Measurements from ENCODE around the gene KIF19. TPM values are rescaled to one million over a fixed set of nuclear protein-coding genes. Genes with fewer than 3 reads are reported as not detected.

The KIF19 gene
- total and polyA plus RNA-seq, 10 of the 15 experiments (the other 5 are each of a cell fraction or from before 2014, with no cell fraction given) = 0.06 to 0.07 TPM; not detected in 8

DNA sequence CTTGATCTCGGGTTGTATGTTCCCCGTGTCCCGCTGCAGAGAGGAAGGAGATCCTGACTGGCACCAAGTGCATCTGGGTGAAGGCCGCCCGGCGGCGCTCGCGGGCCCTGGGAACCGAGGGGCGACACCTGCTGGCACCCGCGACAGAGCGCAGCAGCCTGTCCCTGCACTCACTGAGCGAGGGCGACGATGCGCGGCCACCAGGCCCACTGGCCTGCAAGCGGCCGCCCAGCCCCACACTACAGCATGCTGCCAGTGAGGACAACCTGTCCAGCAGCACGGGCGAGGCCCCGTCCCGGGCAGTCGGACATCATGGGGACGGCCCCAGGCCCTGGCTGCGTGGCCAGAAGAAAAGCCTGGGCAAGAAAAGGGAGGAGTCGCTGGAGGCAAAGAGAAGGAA is 28.1 kb downstream of the KIF19 start (continued):
- TF ChIP-seq, protein P1, sequence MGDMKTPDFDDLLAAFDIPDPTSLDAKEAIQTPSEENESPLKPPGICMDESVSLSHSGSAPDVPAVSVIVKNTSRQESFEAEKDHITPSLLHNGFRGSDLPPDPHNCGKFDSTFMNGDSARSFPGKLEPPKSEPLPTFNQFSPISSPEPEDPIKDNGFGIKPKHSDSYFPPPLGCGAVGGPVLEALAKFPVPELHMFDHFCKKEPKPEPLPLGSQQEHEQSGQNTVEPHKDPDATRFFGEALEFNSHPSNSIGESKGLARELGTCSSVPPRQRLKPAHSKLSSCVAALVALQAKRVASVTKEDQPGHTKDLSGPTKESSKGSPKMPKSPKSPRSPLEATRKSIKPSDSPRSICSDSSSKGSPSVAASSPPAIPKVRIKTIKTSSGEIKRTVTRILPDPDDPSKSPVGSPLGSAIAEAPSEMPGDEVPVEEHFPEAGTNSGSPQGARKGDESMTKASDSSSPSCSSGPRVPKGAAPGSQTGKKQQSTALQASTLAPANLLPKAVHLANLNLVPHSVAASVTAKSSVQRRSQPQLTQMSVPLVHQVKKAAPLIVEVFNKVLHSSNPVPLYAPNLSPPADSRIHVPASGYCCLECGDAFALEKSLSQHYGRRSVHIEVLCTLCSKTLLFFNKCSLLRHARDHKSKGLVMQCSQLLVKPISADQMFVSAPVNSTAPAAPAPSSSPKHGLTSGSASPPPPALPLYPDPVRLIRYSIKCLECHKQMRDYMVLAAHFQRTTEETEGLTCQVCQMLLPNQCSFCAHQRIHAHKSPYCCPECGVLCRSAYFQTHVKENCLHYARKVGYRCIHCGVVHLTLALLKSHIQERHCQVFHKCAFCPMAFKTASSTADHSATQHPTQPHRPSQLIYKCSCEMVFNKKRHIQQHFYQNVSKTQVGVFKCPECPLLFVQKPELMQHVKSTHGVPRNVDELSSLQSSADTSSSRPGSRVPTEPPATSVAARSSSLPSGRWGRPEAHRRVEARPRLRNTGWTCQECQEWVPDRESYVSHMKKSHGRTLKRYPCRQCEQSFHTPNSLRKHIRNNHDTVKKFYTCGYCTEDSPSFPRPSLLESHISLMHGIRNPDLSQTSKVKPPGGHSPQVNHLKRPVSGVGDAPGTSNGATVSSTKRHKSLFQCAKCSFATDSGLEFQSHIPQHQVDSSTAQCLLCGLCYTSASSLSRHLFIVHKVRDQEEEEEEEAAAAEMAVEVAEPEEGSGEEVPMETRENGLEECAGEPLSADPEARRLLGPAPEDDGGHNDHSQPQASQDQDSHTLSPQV (IDR thresholded peaks at IDR 0.05) = peak; percentile 78; the same call in 1 of the 2 replicates
- no peak for TF ChIP-seq CREM (IDR thresholded peaks at IDR 0.05; ENCODE audit: low read depth)
- no peak for TF ChIP-seq SIX5 (IDR thresholded peaks at IDR 0.05; ENCODE audit: low read depth, low read length, severe bottlenecking)
- TF ChIP-seq RB1 (IDR thresholded peaks at IDR 0.05; ENCODE audit: borderline replicate concordance) = no peak
- no peak for TF ChIP-seq SRF (IDR thresholded peaks at IDR 0.05; ENCODE audit: low read depth in 2 of 2, low read length in 2 of 2)
- no peak for TF ChIP-seq NFIC (IDR thresholded peaks at IDR 0.05; ENCODE audit: low read depth, low read length)
- no peak for TF ChIP-seq MYB (IDR thresholded peaks at IDR 0.05; ENCODE audit: borderline replicate concordance, low read depth, low read length)
- TF ChIP-seq, protein P2, sequence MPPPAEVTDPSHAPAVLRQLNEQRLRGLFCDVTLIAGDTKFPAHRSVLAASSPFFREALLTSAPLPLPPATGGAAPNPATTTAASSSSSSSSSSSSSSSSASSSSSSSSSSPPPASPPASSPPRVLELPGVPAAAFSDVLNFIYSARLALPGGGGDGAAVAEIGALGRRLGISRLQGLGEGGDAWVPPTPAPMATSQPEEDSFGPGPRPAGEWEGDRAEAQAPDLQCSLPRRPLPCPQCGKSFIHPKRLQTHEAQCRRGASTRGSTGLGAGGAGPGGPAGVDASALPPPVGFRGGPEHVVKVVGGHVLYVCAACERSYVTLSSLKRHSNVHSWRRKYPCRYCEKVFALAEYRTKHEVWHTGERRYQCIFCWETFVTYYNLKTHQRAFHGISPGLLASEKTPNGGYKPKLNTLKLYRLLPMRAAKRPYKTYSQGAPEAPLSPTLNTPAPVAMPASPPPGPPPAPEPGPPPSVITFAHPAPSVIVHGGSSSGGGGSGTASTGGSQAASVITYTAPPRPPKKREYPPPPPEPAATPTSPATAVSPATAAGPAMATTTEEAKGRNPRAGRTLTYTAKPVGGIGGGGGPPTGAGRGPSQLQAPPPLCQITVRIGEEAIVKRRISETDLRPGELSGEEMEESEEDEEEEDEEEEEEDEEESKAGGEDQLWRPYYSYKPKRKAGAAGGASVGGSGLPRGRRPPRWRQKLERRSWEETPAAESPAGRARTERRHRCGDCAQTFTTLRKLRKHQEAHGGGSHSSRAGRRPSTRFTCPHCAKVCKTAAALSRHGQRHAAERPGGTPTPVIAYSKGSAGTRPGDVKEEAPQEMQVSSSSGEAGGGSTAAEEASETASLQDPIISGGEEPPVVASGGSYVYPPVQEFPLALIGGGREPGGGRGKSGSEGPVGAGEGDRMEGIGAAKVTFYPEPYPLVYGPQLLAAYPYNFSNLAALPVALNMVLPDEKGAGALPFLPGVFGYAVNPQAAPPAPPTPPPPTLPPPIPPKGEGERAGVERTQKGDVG (CRISPR knock-in tag; IDR thresholded peaks at IDR 0.05) = no peak
- TF ChIP-seq CHD2 (IDR thresholded peaks at IDR 0.05; ENCODE audit: borderline replicate concordance, low read depth, low read length) = no peak
- TF ChIP-seq, protein P3, sequence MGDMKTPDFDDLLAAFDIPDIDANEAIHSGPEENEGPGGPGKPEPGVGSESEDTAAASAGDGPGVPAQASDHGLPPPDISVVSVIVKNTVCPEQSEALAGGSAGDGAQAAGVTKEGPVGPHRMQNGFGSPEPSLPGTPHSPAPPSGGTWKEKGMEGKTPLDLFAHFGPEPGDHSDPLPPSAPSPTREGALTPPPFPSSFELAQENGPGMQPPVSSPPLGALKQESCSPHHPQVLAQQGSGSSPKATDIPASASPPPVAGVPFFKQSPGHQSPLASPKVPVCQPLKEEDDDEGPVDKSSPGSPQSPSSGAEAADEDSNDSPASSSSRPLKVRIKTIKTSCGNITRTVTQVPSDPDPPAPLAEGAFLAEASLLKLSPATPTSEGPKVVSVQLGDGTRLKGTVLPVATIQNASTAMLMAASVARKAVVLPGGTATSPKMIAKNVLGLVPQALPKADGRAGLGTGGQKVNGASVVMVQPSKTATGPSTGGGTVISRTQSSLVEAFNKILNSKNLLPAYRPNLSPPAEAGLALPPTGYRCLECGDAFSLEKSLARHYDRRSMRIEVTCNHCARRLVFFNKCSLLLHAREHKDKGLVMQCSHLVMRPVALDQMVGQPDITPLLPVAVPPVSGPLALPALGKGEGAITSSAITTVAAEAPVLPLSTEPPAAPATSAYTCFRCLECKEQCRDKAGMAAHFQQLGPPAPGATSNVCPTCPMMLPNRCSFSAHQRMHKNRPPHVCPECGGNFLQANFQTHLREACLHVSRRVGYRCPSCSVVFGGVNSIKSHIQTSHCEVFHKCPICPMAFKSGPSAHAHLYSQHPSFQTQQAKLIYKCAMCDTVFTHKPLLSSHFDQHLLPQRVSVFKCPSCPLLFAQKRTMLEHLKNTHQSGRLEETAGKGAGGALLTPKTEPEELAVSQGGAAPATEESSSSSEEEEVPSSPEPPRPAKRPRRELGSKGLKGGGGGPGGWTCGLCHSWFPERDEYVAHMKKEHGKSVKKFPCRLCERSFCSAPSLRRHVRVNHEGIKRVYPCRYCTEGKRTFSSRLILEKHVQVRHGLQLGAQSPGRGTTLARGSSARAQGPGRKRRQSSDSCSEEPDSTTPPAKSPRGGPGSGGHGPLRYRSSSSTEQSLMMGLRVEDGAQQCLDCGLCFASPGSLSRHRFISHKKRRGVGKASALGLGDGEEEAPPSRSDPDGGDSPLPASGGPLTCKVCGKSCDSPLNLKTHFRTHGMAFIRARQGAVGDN (IDR thresholded peaks at IDR 0.05) = no peak
- no peak for TF ChIP-seq SREBF2 (IDR thresholded peaks at IDR 0.05; ENCODE audit: low read length)
- no peak for TF ChIP-seq BRCA1 (IDR thresholded peaks at IDR 0.05; ENCODE audit: low read depth, low read length)
- no peak for TF ChIP-seq CBX5 (IDR thresholded peaks at IDR 0.05; ENCODE audit: low read depth)
- peak; percentile 76 for TF ChIP-seq SMC3 (IDR thresholded peaks at IDR 0.05; ENCODE audit: borderline replicate concordance, low read length)
- no peak for TF ChIP-seq EED (IDR thresholded peaks at IDR 0.05; ENCODE audit: low read depth)
- TF ChIP-seq NFXL1 (IDR thresholded peaks at IDR 0.05; ENCODE audit: borderline replicate concordance) = no peak
